Nephron (organoid): ENCODE results near the gene SLC37A2.

Source experiments
- H3K27ac Mint-ChIP-seq, 3 experiments: 2 replicates each; pipeline ENCODE4 v1.8.0; 2020; ENCODE audit warnings: mixed read lengths in 3 of 3, mild to moderate bottlenecking in 2 of 3, moderate library complexity in 1 of 3
- H3K27me3 Mint-ChIP-seq: 2 replicates; pipeline ENCODE4 v1.8.0; 2021; ENCODE audit warnings: low read depth, mild to moderate bottlenecking, moderate library complexity, mixed read lengths
- H3K36me3 Mint-ChIP-seq: 2 replicates; pipeline ENCODE4 v1.8.0; 2020; ENCODE audit warnings: low read depth, mixed read lengths
- H3K4me1 Mint-ChIP-seq: 2 replicates; pipeline ENCODE4 v1.8.0; 2020; ENCODE audit warnings: mixed read lengths
- H3K4me3 Mint-ChIP-seq, 3 experiments: 2 replicates each; pipeline ENCODE4 v1.8.0; 2020; ENCODE audit warnings: mild to moderate bottlenecking in 3 of 3, mixed read lengths in 3 of 3, moderate library complexity in 2 of 3
- H3K9me3 Mint-ChIP-seq: 2 replicates; pipeline ENCODE4 v1.8.0; 2020; ENCODE audit warnings: mixed read lengths
- CTCF ChIP-seq, 3 experiments: fragments of 200-600 bp; sonication (generic); IDR thresholded peaks; one replicate each; pipeline ENCODE4 v1.5.0; 2021; ENCODE audit warnings: antibody characterized with exemption in 3 of 3; ENCODE audit not compliant: unreplicated experiment in 3 of 3

The SLC37A2 gene

DNA sequence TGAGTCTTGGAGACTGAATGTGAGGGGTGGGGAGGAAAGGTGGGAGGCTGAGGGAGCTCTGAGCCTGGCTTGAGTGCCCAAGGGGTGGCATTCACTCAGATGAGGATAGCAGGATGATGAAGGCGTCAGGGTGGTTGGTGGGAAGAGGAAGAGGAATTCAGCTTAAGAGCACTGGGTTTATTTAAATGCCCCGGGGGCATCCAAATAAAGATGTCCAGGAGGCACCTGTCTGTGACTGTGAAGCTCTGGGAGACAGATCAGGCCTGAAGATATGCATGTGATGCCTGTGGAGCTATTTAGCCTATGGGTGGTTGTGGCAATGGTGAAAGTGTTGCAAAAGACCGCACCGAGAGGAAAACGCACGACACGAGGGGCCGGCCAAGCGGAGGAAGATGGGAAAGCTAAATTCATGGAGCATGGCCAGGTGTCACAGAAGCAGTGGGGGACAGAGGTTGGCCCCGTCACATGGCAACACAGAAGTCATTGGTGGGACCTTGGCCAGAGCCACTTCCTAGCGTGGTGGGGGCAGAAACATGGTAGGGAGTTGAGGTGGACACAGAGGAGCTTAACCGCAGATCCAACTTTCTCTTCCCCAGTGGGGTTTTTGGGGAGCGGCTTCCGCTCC lies 15.5 kb downstream of the SLC37A2 start:
- H3K4me3 Mint-ChIP-seq: no peak overlapping the region
- peaks cover 4% of the 10 kb centered on the region for H3K27me3 Mint-ChIP-seq
- no peak overlapping the region for H3K27ac Mint-ChIP-seq
- TF ChIP-seq CTCF (IDR thresholded peaks at IDR 0.05; ENCODE audit: unreplicated experiment in 3 of 3): no peak
- H3K36me3 Mint-ChIP-seq: no peaks in the 10 kb centered on the region
- no peaks in the 10 kb centered on the region for H3K4me1 Mint-ChIP-seq
- no peaks in the 10 kb centered on the region for H3K9me3 Mint-ChIP-seq

DNA sequence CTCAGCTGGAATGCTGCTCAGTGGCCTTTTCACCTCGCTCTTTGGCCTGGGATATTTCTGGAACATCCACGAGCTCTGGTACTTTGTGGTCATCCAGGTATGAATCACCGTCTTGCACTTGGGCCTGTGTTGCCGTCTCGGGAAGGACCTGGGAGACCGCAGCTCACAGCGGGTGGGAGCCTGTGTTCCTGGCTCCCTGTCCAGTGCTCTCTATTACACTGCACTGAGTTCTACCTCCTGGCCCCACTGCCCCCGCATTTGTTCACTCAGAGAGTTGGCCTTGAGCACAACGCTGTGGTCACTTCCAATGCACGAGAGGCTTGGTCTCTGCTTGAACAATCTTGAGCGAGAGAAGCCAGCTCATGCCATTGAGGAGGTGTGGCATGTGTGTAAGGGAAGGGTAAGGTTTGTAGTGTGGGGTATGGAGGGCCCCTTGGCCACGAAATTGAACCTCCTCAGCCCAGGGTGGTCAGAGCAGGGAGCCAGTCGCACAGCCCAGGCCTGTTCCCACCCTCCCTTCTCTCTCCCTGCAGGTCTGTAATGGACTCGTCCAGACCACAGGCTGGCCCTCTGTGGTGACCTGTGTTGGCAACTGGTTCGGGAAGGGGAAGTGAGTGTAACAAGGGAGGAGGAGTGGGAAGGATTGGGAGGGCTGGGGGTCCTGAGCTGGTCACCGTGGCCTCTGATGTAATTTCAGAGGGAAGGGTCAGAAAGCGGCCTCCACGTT lies 16.2 kb downstream of the SLC37A2 start:
- Mint-ChIP-seq H3K36me3 (no peaks in the 10 kb centered on the region), H3K27me3 (no peaks in the 10 kb centered on the region), H3K4me1 (no peaks in the 10 kb centered on the region), H3K9me3 (no peaks in the 10 kb centered on the region), H3K27ac (no peak overlapping the region), H3K4me3 (no peak overlapping the region)
- TF ChIP-seq CTCF (IDR thresholded peaks at IDR 0.05; ENCODE audit: unreplicated experiment in 3 of 3): no peak

GRCh38 chr11:125079878-125080530 lies 16.9 kb downstream of the SLC37A2 start:
- Mint-ChIP-seq H3K4me1 (no peaks in the 10 kb centered on the region), H3K27me3 (no peaks in the 10 kb centered on the region), H3K36me3 (no peaks in the 10 kb centered on the region), H3K9me3 (no peaks in the 10 kb centered on the region), H3K27ac (no peak overlapping the region), H3K4me3 (no peak overlapping the region)
- TF ChIP-seq CTCF (IDR thresholded peaks at IDR 0.05; ENCODE audit: unreplicated experiment in 3 of 3): no peak

- no peak for TF ChIP-seq CTCF (IDR thresholded peaks at IDR 0.05; ENCODE audit: unreplicated experiment in 3 of 3)
- Mint-ChIP-seq H3K36me3 (no peaks in the 10 kb centered on the region), H3K4me1 (no peaks in the 10 kb centered on the region), H3K4me3 (no peak overlapping the region), H3K9me3 (no peaks in the 10 kb centered on the region), H3K27me3 (no peaks in the 10 kb centered on the region), H3K27ac (no peak overlapping the region)
Measured at GRCh38 chr11:125080531-125080911, 17.4 kb downstream of the SLC37A2 start.

GRCh38 chr11:125081098-125081798 lies 18.1 kb downstream of the SLC37A2 start:
- H3K4me3 Mint-ChIP-seq: no peak overlapping the region
- H3K4me1 Mint-ChIP-seq: no peaks in the 10 kb centered on the region
- no peaks in the 10 kb centered on the region for H3K27me3 Mint-ChIP-seq
- H3K27ac Mint-ChIP-seq: no peak overlapping the region
- no peaks in the 10 kb centered on the region for H3K36me3 Mint-ChIP-seq
- no peak for TF ChIP-seq CTCF (IDR thresholded peaks at IDR 0.05; ENCODE audit: unreplicated experiment in 3 of 3)
- H3K9me3 Mint-ChIP-seq: no peaks in the 10 kb centered on the region
